ENCODE data around the gene TSSC4.

- TF ChIP-seq TAF1 (IDR thresholded peaks at IDR 0.05; ENCODE audit: borderline replicate concordance, insufficient read depth, low read length) (no peak), POLR2AphosphoS5 (IDR thresholded peaks at IDR 0.05; ENCODE audit: low read depth, low read length) (no peak), REST (IDR thresholded peaks at IDR 0.05; ENCODE audit: insufficient read depth in 1 of 2, low read depth in 2 of 2, low read length in 2 of 2) (no peak), SIN3A (IDR thresholded peaks at IDR 0.05; ENCODE audit: borderline replicate concordance, insufficient read depth, low read length) (no peak)
These were observed 41.7 kb upstream of the TSSC4 start for GRCh38 chr11:2358754-2359442.
